HEK293 (cell line): ENCODE data around the gene THAP12.
"Not testable (repeated sequence)": the region's sequence is repeated elsewhere in the genome, so short reads cannot be mapped to it uniquely, and the experiment has no call there.

ENCODE experiments used
- CTCF ChIA-PET: fragments of 350-600 bp; formaldehyde crosslinking; extraction: SDS; loops from one replicate; lab custom pipeline; 2021; ENCODE audit warnings: antibody characterized with exemption; lab: Yijun Ruan, JAX
- POLR2A ChIA-PET: fragments of 300-600 bp; formaldehyde crosslinking; extraction: SDS; loops from one replicate; lab custom pipeline; 2020; ENCODE audit warnings: antibody characterized with exemption, inconsistent platforms; lab: Yijun Ruan, JAX
- H3K27ac ChIP-seq: fragments of 200-500 bp; sonication (Bioruptor generic); 2 replicates; pipeline ENCODE4 v1.5.1; 2014; ENCODE audit warnings: low read depth, low read length, control low read depth, inconsistent platforms; ENCODE audit errors: extremely low read depth
- H3K36me3 ChIP-seq, 2 experiments: fragments of 200-500 bp in 1 of 2; sonication (Bioruptor generic) in 1 of 2; 1 replicate in 1 of 2; 2 replicates in 1 of 2; pipeline ENCODE4 v1.5.1; 2014 to 2017; ENCODE audit warnings: inconsistent platforms in 2 of 2, low read length in 2 of 2; ENCODE audit not compliant: control insufficient read depth in 2 of 2, insufficient read depth in 1 of 2
- H3K4me1 ChIP-seq: fragments of 200-500 bp; sonication (Bioruptor generic); 2 replicates; pipeline ENCODE4 v1.5.1; 2014; ENCODE audit warnings: mild to moderate bottlenecking, low read length, inconsistent platforms; ENCODE audit not compliant: control insufficient read depth, insufficient read depth
- H3K4me3 ChIP-seq: 2 replicates; pipeline ENCODE4 v1.5.1; 2011; ENCODE audit warnings: low read depth, mild to moderate bottlenecking, control low read depth, low read length, moderate library complexity
- H3K9me3 ChIP-seq: fragments of 200-500 bp; sonication (Bioruptor generic); 2 replicates; pipeline ENCODE4 v1.5.1; 2014; ENCODE audit warnings: low read depth, low read length, inconsistent platforms; ENCODE audit not compliant: control insufficient read depth, insufficient read depth
- GLI4 ChIP-seq: fragments of 450-650 bp; formaldehyde crosslinking; IDR thresholded peaks from 2 replicates; pipeline ENCODE4 v1.5.1; 2016; ENCODE audit warnings: missing biosample characterization, missing genetic modification characterization
- PRDM2 ChIP-seq: fragments of 450-650 bp; formaldehyde crosslinking; IDR thresholded peaks from 2 replicates; pipeline ENCODE4 v1.5.1; 2016; ENCODE audit warnings: missing biosample characterization, missing genetic modification characterization, borderline replicate concordance
- ZBTB21 ChIP-seq: fragments of 450-650 bp; formaldehyde crosslinking; IDR thresholded peaks from 2 replicates; pipeline ENCODE4 v1.5.1; 2017; ENCODE audit warnings: missing biosample characterization, missing genetic modification characterization
- ZNF146 ChIP-seq: fragments of 450-650 bp; formaldehyde crosslinking; IDR thresholded peaks from 2 replicates; pipeline ENCODE4 v1.5.1; 2016; ENCODE audit warnings: missing biosample characterization, missing genetic modification characterization
- ZNF202 ChIP-seq: fragments of 450-650 bp; formaldehyde crosslinking; IDR thresholded peaks from 2 replicates; pipeline ENCODE4 v1.5.1; 2016; ENCODE audit warnings: missing biosample characterization, missing genetic modification characterization, borderline replicate concordance
- ZNF248 ChIP-seq: fragments of 450-650 bp; formaldehyde crosslinking; IDR thresholded peaks from 2 replicates; pipeline ENCODE4 v1.5.1; 2017; ENCODE audit warnings: missing biosample characterization, missing genetic modification characterization
- ZNF274 ChIP-seq, 2 experiments: fragments of 200-500 bp in 1 of 2; fragments of 450-650 bp in 1 of 2; sonication (Bioruptor generic) in 1 of 2; formaldehyde crosslinking in 1 of 2; IDR thresholded peaks; 2 replicates each; pipeline versions ENCODE4 v1.5.1 to v1.6.1; 2014 to 2016; ENCODE audit warnings: borderline replicate concordance in 1 of 2, inconsistent platforms in 1 of 2, low read length in 1 of 2, missing biosample characterization in 1 of 2, missing genetic modification characterization in 1 of 2
- ZNF324 ChIP-seq: fragments of 450-650 bp; formaldehyde crosslinking; IDR thresholded peaks from 2 replicates; pipeline ENCODE4 v1.5.1; 2016; ENCODE audit warnings: missing biosample characterization, missing genetic modification characterization
- ZNF514 ChIP-seq: fragments of 450-650 bp; formaldehyde crosslinking; IDR thresholded peaks from 2 replicates; pipeline ENCODE4 v1.5.1; 2016; ENCODE audit warnings: missing biosample characterization, missing genetic modification characterization
- ZNF639 ChIP-seq: fragments of 450-650 bp; formaldehyde crosslinking; IDR thresholded peaks from 2 replicates; pipeline ENCODE4 v1.5.1; 2016; ENCODE audit warnings: missing biosample characterization, missing genetic modification characterization
- TF ChIP-seq, protein P1 (sequence below): fragments of 450-650 bp; formaldehyde crosslinking; IDR thresholded peaks from 2 replicates; pipeline ENCODE4 v1.5.1; 2016; ENCODE audit warnings: missing biosample characterization, missing genetic modification characterization, low read depth
- TF ChIP-seq, protein P2 (sequence below): fragments of 450-650 bp; formaldehyde crosslinking; IDR thresholded peaks from 2 replicates; pipeline ENCODE4 v1.5.1; 2016; ENCODE audit warnings: missing biosample characterization, missing genetic modification characterization

Gene THAP12

GRCh38 chr11:76321340-76321739 lies 59.6 kb downstream of the THAP12 start (continued):
- TF ChIP-seq PRDM2 (no peak), ZNF274 (IDR thresholded peaks at IDR 0.05; ENCODE audit: low read length) (no peak), ZNF274 (tag by site-specific recombination; IDR thresholded peaks at IDR 0.05; ENCODE audit: borderline replicate concordance) (no peak), ZNF639 (tag by site-specific recombination) (no peak), ZNF324 (tag by site-specific recombination) (no peak), ZBTB21 (tag by site-specific recombination) (no peak)
- TF ChIP-seq, protein P1, sequence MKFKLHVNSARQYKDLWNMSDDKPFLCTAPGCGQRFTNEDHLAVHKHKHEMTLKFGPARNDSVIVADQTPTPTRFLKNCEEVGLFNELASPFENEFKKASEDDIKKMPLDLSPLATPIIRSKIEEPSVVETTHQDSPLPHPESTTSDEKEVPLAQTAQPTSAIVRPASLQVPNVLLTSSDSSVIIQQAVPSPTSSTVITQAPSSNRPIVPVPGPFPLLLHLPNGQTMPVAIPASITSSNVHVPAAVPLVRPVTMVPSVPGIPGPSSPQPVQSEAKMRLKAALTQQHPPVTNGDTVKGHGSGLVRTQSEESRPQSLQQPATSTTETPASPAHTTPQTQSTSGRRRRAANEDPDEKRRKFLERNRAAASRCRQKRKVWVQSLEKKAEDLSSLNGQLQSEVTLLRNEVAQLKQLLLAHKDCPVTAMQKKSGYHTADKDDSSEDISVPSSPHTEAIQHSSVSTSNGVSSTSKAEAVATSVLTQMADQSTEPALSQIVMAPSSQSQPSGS (tag by site-specific recombination) = no peak
- TF ChIP-seq, protein P2, sequence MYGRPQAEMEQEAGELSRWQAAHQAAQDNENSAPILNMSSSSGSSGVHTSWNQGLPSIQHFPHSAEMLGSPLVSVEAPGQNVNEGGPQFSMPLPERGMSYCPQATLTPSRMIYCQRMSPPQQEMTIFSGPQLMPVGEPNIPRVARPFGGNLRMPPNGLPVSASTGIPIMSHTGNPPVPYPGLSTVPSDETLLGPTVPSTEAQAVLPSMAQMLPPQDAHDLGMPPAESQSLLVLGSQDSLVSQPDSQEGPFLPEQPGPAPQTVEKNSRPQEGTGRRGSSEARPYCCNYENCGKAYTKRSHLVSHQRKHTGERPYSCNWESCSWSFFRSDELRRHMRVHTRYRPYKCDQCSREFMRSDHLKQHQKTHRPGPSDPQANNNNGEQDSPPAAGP (tag by site-specific recombination) = no peak
- TF ChIP-seq, all 188 proteins: peak for 0

DNA sequence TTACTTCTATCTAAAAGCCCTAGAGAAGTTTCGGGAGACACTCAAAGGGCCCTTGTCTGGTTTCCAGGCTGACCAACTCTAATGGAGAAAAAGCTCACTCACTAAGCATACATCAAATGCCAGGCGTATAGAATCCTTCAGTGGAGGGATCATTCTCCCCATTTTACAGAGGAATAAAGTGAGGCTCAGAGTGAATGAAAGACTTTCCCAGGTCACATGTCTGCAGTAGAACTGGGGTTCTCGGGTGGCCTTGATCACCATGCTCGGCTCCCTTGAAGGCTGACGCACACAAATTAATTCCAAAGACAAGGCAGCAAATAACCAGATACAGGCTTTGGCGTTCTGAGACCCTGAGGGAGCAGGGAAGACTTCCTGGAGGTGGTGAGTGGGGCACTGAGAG lies 60.0 kb downstream of the THAP12 start:
- Histone ChIP-seq H3K9me3 (no peaks in the 10 kb centered on the region), H3K4me1 (no peaks in the 10 kb centered on the region), H3K4me3 (no peak overlapping the region), H3K36me3 (no peaks in the 10 kb centered on the region), H3K27ac (no peak overlapping the region)
- CTCF ChIA-PET = interaction anchor here (0.6 to 4.9 kb wide), 6 partner anchors 11 to 786 kb away, joined by 3 to 68 read pairs (median 4); no protein-coding TSS in a partner anchor
- TF ChIP-seq ZNF248 = no peak
- TF ChIP-seq ZNF146 (tag by site-specific recombination) = no peak
- TF ChIP-seq GLI4 (tag by site-specific recombination) = no peak
- TF ChIP-seq ZNF514 (tag by site-specific recombination) = no peak
- no peak for TF ChIP-seq ZNF202 (tag by site-specific recombination)
- POLR2A ChIA-PET = no interaction called here

GRCh38 chr11:76319798-76320197 lies 61.1 kb downstream of the THAP12 start:
- H3K4me1 ChIP-seq, H3K4me3 ChIP-seq, H3K27ac ChIP-seq, H3K36me3 ChIP-seq, H3K9me3 ChIP-seq: not testable (repeated sequence)
- POLR2A ChIA-PET = interaction anchor here (2.0 kb wide), 1 partner anchor 112 kb away, joined by 9 read pairs; no protein-coding TSS in a partner anchor
- CTCF ChIA-PET = interaction anchor here (0.6 to 4.9 kb wide), 19 partner anchors 8 to 785 kb away, joined by 3 to 68 read pairs (median 3); no protein-coding TSS in a partner anchor
